Stimulated activated CD8-positive, alpha-beta memory T cell treated with anti-CD3 and anti-CD28 coated beads, Interleukin-4, amount 100 ng/mL, for 1 hour (primary cell): ENCODE data around the gene SLC44A5.
"Not testable (repeated sequence)": the region's sequence is repeated elsewhere in the genome, so short reads cannot be mapped to it uniquely, and the experiment has no call there.

Experiments used
- DNase-seq, 2 donors: peaks; one replicate each; pipeline ENCODE4 v3.0.0-alpha.2; 2020; ENCODE audit warnings: low read depth in 2 of 2, low spot score in 1 of 2

SLC44A5 gene

GRCh38 chr1:75469586-75470173 is 141.2 kb downstream of the SLC44A5 start:
- DNase-seq: no peak

DNA sequence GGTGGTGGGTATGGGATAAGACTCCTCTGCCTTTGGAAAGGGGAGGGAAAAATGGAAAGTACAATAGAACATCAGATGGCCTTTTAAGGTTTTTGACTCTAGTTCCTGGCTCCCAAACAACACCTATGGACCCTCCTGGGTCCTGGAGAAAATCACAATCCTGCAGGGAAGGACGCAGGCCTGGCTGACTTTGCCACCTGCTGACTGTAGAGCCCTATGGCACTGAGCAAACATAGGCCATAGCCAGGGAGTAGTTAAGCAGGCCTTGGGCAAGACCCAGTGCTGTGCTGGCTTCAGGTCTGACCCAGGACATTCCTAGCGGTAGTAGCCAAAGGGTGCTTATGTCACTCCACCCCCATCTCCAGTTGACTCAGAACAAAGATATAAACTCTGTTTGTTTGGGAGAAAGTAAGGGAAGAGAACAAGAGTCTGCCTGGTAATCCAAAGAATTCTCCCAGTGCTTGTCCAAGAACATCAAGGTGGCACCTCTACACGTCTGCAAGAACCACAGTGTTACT is 149.0 kb downstream of the SLC44A5 start:
- no peak for DNase-seq

GRCh38 chr1:75449998-75450397 is 160.9 kb downstream of the SLC44A5 start:
- DNase-seq: no peak

GRCh38 chr1:75444220-75444619 is 166.7 kb downstream of the SLC44A5 start:
- DNase-seq: no peak

DNA sequence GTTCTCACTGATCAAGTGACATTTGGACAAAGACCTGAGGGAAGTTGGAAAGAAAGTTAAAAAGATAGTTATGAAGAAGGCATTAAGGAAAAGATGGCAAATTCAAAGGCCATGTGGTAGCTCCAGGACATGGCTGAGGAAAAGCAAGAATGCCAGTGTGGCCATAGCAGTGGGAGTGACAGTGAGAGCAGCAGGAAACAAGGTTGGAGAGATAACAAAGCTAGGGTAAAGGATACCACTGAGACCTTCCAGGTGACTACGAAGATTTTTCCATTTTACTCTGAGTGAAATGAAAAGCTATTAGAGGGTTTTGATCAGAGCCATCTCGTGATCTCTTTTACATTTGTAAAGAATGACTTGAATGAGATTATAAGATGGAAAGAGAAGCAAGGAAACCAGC is 170.6 kb downstream of the SLC44A5 start:
- DNase-seq: no peak

DNA sequence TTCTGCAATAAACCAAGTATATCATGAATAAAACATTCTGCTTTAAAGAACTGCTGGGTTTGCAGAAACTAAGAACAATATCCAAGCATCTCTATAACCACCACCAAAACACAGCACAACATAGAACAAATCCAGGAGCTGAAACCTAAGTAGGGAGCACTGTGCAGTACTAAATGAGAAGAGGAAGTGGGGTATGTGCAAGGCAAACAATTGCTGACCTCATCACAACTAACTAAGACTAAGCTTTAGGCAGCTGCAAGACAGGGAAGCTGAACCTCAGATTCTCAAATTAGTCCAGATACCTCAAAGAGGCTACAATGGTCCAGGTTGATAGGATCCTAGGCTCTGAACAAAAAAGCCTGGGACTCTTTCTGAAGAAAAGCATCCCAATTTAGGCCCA is 172.6 kb downstream of the SLC44A5 start:
- DNase-seq: no peak

- no peak for DNase-seq
Measured at GRCh38 chr1:75431843-75432242, 179.1 kb downstream of the SLC44A5 start.

- no peak for DNase-seq
Measured at GRCh38 chr1:75430526-75430925, 180.4 kb downstream of the SLC44A5 start.

- DNase-seq: no peak
Measured at GRCh38 chr1:75426688-75427087, 184.2 kb downstream of the SLC44A5 start.

GRCh38 chr1:75425001-75425650 is 185.8 kb downstream of the SLC44A5 start:
- DNase-seq: no peak

GRCh38 chr1:75423616-75424015 is 187.3 kb downstream of the SLC44A5 start:
- no peak for DNase-seq

DNA sequence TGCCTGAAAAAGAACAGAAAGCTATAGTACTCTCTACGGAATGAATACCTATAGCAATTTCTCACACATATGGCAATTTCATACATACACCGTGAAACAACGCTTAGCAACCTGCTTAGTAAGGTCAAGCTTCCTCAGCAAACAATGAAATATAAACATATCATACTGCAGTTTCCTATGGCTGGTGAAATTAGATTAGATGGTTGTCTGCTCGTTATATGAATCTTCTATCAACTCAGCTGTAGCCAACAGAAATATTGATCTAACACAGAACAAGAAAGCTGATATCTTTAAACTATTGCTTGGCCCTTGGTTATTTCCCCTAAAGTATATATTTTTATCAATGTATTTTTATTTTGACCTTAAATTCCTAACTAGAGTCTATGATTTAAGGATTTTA is 187.8 kb downstream of the SLC44A5 start:
- DNase-seq: no peak

- no peak for DNase-seq
Measured at GRCh38 chr1:75421371-75421770, 189.5 kb downstream of the SLC44A5 start.

GRCh38 chr1:75415187-75415586 is 195.7 kb downstream of the SLC44A5 start:
- no peak for DNase-seq

- no peak for DNase-seq
Measured at GRCh38 chr1:75412616-75413015, 198.3 kb downstream of the SLC44A5 start.

DNA sequence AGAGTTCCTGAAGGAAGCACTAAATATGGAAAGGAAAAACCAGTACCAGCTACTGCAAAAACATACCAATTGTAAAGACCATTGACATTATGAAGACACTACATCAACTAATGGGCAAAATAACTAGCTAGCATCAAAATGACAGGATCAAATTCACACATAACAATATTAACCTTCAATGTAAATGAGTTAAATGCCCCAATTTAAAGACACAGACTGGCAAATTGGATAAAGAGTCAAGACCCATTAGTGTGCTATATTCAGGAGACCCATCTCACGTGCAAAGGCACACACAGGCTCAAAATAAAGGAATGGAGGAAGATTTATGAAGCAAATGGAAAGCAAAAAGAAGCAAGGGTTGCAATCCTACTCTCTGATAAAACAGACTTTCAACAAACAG is 206.2 kb downstream of the SLC44A5 start:
- DNase-seq: not testable (repeated sequence)

GRCh38 chr1:75403147-75403646 is 207.7 kb downstream of the SLC44A5 start:
- not testable (repeated sequence) for DNase-seq

GRCh38 chr1:75400716-75401115 is 210.2 kb downstream of the SLC44A5 start:
- DNase-seq: no peak

DNA sequence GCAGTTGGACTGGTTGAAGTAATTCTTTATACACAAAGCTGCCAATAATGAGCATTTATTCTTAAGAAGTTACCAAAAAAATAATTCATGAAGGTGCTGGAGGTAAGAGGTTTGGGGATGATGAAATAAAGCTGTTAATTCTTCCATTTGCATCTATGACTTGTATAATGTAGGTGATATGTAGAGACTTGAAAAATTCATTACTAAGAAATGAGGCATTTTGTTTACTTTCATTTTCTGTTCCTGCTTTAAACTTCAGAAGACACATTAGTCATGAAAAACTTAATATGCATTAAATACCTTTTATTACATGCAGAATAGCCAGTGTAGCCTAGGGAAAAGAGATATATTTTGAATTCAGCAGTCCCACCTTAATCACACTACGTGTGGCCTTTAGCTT is 214.2 kb downstream of the SLC44A5 start:
- DNase-seq: no peak

- no peak for DNase-seq
Measured at GRCh38 chr1:75396260-75396659, 214.7 kb downstream of the SLC44A5 start.

DNA sequence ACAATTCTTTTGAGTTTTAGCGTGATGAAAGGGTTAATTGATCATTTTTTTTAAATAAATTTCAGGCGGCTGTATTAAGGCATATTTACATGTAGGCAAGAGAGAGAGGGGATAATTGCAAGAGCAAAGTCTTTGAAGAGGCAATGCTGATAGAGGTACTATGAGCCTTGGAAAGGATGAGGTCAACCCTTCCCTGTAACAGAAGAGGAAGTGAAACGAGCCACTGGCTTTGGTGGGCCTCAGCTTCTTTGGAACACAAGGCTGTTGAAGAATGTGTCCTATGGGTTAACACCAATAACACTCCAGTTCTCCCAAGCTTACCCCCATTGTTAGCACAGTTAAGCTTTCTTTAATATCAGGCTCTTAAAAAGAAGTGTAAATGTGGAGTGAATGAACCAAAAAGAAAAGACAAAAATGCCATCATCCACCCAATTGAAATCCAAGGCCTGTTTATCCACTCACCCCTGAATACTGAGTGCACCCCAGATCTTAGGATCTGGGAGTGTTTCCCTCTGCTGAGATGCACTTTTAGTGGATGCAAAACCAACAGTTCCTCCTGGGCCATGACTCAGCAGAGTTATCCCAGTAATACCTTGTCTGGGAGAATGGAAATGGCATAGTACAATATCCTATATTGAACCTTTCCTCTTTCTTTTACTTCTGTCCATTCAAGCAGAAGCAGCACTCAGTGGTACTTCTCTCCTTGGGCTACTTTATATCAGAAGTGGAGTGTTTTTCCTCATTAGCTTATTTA is 216.4 kb downstream of the SLC44A5 start:
- DNase-seq: no peak

- DNase-seq: no peak
Measured at GRCh38 chr1:75392278-75392677, 218.6 kb downstream of the SLC44A5 start.
